Liver (tissue), 9 donors: ENCODE results near the gene EVC2. TPM values are rescaled to one million over a fixed set of nuclear protein-coding genes. Genes with fewer than 3 reads are reported as not detected.

Experiments
- DNase-seq: peaks from one replicate; pipeline ENCODE4 v3.0.0-alpha.2; 2017; ENCODE audit warnings: low spot score
- H3K27ac ChIP-seq, 2 donors: one replicate each; pipeline ENCODE4 v1.7.0; 2013; ENCODE audit warnings: inconsistent platforms in 2 of 2, low read length in 2 of 2, control low read depth in 1 of 2, low read depth in 1 of 2, mild to moderate bottlenecking in 1 of 2
- H3K27me3 ChIP-seq, 4 donors: one replicate each; pipeline versions ENCODE4 v1.6.1 to v1.7.0; 2013; ENCODE audit warnings: low read length in 3 of 4, inconsistent platforms in 1 of 4, mild to moderate bottlenecking in 1 of 4, moderate library complexity in 1 of 4; ENCODE audit not compliant: control insufficient read depth in 4 of 4, insufficient read depth in 4 of 4
- H3K36me3 ChIP-seq, 4 donors: one replicate each; pipeline versions ENCODE4 v1.6.1 to v1.7.0; 2013; ENCODE audit warnings: low read length in 3 of 4, mild to moderate bottlenecking in 3 of 4, low read depth in 1 of 4, moderate library complexity in 1 of 4; ENCODE audit not compliant: control insufficient read depth in 4 of 4, insufficient read depth in 3 of 4
- H3K4me1 ChIP-seq, 4 donors: one replicate each; pipeline versions ENCODE4 v1.6.1 to v1.7.0; 2013; ENCODE audit warnings: low read length in 3 of 4, mild to moderate bottlenecking in 3 of 4, moderate library complexity in 1 of 4; ENCODE audit not compliant: control insufficient read depth in 4 of 4, insufficient read depth in 4 of 4
- H3K4me3 ChIP-seq, 3 donors: one replicate each; pipeline versions ENCODE4 v1.6.1 to v1.7.0; 2013; ENCODE audit warnings: low read length in 3 of 3, control low read depth in 1 of 3, low read depth in 1 of 3, mild to moderate bottlenecking in 1 of 3
- H3K9ac ChIP-seq, 2 donors: one replicate each; pipeline ENCODE4 v1.7.0; 2013; ENCODE audit warnings: low read length in 2 of 2, mild to moderate bottlenecking in 2 of 2, moderate library complexity in 2 of 2, control low read depth in 1 of 2, low read depth in 1 of 2
- H3K9me3 ChIP-seq, 4 donors: one replicate each; pipeline versions ENCODE4 v1.6.1 to v1.7.0; 2013; ENCODE audit warnings: low read length in 3 of 4; ENCODE audit not compliant: control insufficient read depth in 4 of 4
- CTCF ChIP-seq: fragments of 150-350 bp; IDR thresholded peaks from 2 replicates; pipeline ENCODE4 v1.5.1; 2017; ENCODE audit warnings: improper control_type of control experiment, low read depth, low read length; ENCODE audit not compliant: missing input control
- EGR1 ChIP-seq, 2 donors: IDR thresholded peaks; 2 replicates each; pipeline ENCODE4 v1.6.1; 2016 to 2018; ENCODE audit warnings: antibody characterized with exemption in 2 of 2, low read depth in 2 of 2
- FOXA1 ChIP-seq: IDR thresholded peaks from 2 replicates; pipeline ENCODE4 v1.6.1; 2016; ENCODE audit warnings: antibody characterized with exemption
- GABPA ChIP-seq, 2 donors: IDR thresholded peaks in 1 of 2; conservative IDR thresholded peaks in 1 of 2; 2 replicates each; pipeline ENCODE4 v1.6.1; 2016; ENCODE audit warnings: antibody characterized with exemption in 2 of 2, mild to moderate bottlenecking in 1 of 2, moderate library complexity in 1 of 2
- HNF4A ChIP-seq, 2 donors: conservative IDR thresholded peaks; 2 replicates each; pipeline ENCODE4 v1.6.1; 2016; ENCODE audit warnings: antibody characterized with exemption in 2 of 2, mild to moderate bottlenecking in 2 of 2
- HNF4G ChIP-seq: IDR thresholded peaks from 2 replicates; pipeline ENCODE4 v1.6.1; 2016; ENCODE audit warnings: antibody characterized with exemption
- JUND ChIP-seq, 2 donors: IDR thresholded peaks; 2 replicates each; pipeline ENCODE4 v1.6.1; 2016; ENCODE audit warnings: antibody characterized with exemption in 2 of 2
- MAX ChIP-seq: IDR thresholded peaks from 2 replicates; pipeline ENCODE4 v1.6.1; 2016; ENCODE audit warnings: antibody characterized with exemption
- RAD21 ChIP-seq, 2 donors: IDR thresholded peaks; 2 replicates each; pipeline ENCODE4 v1.6.1; 2016; ENCODE audit warnings: antibody characterized with exemption in 2 of 2, mild to moderate bottlenecking in 2 of 2
- REST ChIP-seq: IDR thresholded peaks from 2 replicates; pipeline ENCODE4 v1.6.1; 2016; ENCODE audit warnings: antibody characterized with exemption, mild to moderate bottlenecking
- RXRA ChIP-seq, 2 donors: IDR thresholded peaks; 2 replicates each; pipeline ENCODE4 v1.6.1; 2017 to 2018; ENCODE audit warnings: antibody characterized with exemption in 2 of 2, mild to moderate bottlenecking in 1 of 2
- TAF1 ChIP-seq: conservative IDR thresholded peaks from 2 replicates; pipeline ENCODE4 v1.6.1; 2016; ENCODE audit warnings: antibody characterized with exemption, mild to moderate bottlenecking
- YY1 ChIP-seq: IDR thresholded peaks from 2 replicates; pipeline ENCODE4 v1.6.1; 2016; ENCODE audit warnings: antibody characterized with exemption, mild to moderate bottlenecking
- WGBS: extraction: QIAGEN DNeasy Blood & Tissue Kit; methylation state at CpG from one replicate; pipeline ENCODE4 v1.1.7; 2013; 5-methylcytosine and 5-hydroxymethylcytosine counted together
- polyA plus RNA-seq, 2 donors: library from polyadenylated mRNA; stranded (reverse) in 1 of 2; unstranded in 1 of 2; fragments of 200-250 nt in 1 of 2; fragments of >200 nt in 1 of 2; fragmentation: Nextera tagmentation in 1 of 2; extraction: Ambion mirVana in 1 of 2; gene quantifications; one replicate each; pipeline versions ENCODE4 v1.2.1 to v1.2.3, GENCODE V29; 2013 to 2015
- total RNA-seq, 2 donors: library from RNA; depleted of rRNA; stranded (reverse); fragments of >200 nt; gene quantifications; one replicate each; pipeline ENCODE4 v1.2.3, GENCODE V29; 2014
- donor health status: healthy.
- donor health status: healthy.
- donor health status: healthy.
- donor health status: healthy.
- donor health status: healthy.

The EVC2 gene
- total and polyA plus RNA-seq, 4 donors: 0.26 to 1.3 (median 0.57) TPM

- peaks cover 0 to 2% (median under 1%) of the 10 kb centered on the region in 4 donors for H3K36me3 ChIP-seq
- WGBS: 77% methylated on average over 2 of the region's 2 CpGs
Measured at GRCh38 chr4:5742968-5743367, 34.6 kb upstream of the EVC2 start.

GRCh38 chr4:5742388-5742787 lies 34.0 kb upstream of the EVC2 start:
- no peak overlapping the region for H3K9ac ChIP-seq
- DNase-seq: no peak
- H3K36me3 ChIP-seq: peaks cover 0 to 2% (median 0%) of the 10 kb centered on the region in 4 donors
- H3K4me3 ChIP-seq: no peak overlapping the region
- H3K27ac ChIP-seq: no peak overlapping the region
- H3K27me3 ChIP-seq: peaks cover 0 to 3% (median 0%) of the 10 kb centered on the region in 4 donors
- WGBS: 95% methylated on average over 2 of the region's 2 CpGs
- no peaks in the 10 kb centered on the region for H3K4me1 ChIP-seq
- H3K9me3 ChIP-seq: peaks cover 0 to under 1% (median 0%) of the 10 kb centered on the region in 4 donors
- TF ChIP-seq GABPA (IDR thresholded peaks at IDR 0.05 in 1 of 2, conservative IDR thresholded peaks at IDR 0.05 in 1 of 2) (no peak), JUND (IDR thresholded peaks at IDR 0.05) (no peak), HNF4A (conservative IDR thresholded peaks at IDR 0.05) (no peak), YY1 (no peak), REST (no peak), TAF1 (no peak), RAD21 (IDR thresholded peaks at IDR 0.05) (no peak), HNF4G (no peak), EGR1 (IDR thresholded peaks at IDR 0.05; ENCODE audit: low read depth in 2 of 2) (no peak), RXRA (IDR thresholded peaks at IDR 0.05) (no peak)

More at GRCh38 chr4:5742968-5743367, 34.6 kb upstream of the EVC2 start:
- Histone ChIP-seq H3K4me1 (no peaks in the 10 kb centered on the region), H3K9ac (no peak overlapping the region), H3K9me3 (no peaks in the 10 kb centered on the region), H3K27ac (no peak overlapping the region), H3K27me3 (peaks cover 0 to 3% (median 0%) of the 10 kb centered on the region in 4 donors), H3K4me3 (no peak overlapping the region)
- TF ChIP-seq RXRA (IDR thresholded peaks at IDR 0.05): no peak
- no peak for TF ChIP-seq FOXA1
- TF ChIP-seq CTCF: no peak
- TF ChIP-seq MAX: no peak
- no peak for TF ChIP-seq REST
- no peak for DNase-seq
